Stimulated activated CD8-positive, alpha-beta memory T cell treated with anti-CD3 and anti-CD28 coated beads, Interleukin-7, amount 100 ng/mL, for 48 hours (primary cell): ENCODE data around the gene GPD1.

ENCODE experiments used
- DNase-seq, 2 donors: peaks; one replicate each; pipeline ENCODE4 v3.0.0-alpha.2; 2020; ENCODE audit warnings: low read depth in 1 of 2; ENCODE audit errors: extremely low read depth in 1 of 2

GPD1 gene

DNA sequence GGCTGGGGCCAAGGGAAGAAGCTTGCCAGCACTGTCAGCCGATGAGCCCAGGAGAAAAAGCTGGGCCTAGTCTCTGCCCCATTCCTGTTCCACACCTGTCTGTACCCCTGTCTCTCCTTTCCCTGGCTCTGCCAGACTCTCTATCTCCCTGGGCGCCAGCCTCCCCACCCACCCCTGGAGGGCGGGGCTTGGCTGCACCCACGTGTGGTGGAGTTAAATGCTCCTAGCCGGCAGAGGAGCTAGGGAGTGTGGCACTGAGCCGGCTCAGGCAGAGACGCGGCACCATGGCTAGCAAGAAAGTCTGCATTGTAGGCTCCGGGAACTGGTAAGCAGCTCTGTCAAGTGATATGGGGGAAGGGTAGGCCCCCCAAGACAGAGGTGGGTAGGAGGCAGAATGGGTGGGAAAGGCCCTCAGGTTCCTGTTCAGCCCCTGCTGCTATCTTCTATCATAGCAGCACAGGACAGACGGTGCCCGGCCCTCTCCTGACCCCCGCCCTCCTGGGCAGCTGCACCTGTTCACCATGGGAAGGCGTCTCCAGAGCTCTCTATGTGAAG is at the start of gene GPD1:
TSS of gene GPD1 (plus strand) at position 242 of the 555 bp plus-strand sequence. CDS start at position 285, 43 bp downstream.
- no peak for DNase-seq

DNA sequence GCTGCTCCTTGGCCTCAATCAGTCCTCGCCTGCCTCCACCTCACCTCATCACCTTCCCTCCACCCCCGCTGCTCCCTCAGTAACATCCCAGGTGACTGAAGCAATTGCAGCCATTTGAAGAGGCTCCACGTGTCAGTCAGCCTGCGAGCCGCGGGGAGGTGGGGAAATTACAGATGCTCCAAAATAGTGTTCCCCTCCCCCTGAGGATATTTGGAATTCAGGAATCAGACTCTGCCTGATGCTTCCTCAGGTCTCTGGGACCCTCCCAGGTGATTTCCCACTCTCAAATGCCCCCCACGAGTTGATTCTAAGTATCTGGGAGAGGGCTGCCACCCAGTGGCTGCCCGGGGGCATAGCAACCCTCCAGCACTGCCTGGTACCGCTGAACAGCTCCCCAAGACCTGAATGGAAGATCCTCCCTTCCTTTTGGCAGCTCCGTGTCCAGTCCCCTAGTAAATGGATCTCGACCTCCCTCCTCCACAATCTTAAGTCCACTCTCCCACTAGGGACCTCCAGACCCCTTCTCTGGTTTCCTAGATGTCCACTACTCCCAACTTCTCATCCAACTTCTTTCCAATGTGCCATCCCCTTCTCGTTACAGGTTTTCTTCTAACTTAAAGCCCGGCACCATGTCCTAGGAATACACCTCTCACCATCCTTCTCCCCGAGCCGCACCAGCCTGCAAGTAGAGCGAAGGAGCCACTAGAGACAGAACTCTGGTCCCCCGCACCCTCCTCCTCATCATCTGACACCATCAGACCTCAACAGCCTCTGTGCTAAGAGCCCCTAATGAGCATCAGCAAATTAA is 47.8 kb upstream of the GPD1 start:
- peak in 1 of 2 donors; percentile 23 for DNase-seq

DNA sequence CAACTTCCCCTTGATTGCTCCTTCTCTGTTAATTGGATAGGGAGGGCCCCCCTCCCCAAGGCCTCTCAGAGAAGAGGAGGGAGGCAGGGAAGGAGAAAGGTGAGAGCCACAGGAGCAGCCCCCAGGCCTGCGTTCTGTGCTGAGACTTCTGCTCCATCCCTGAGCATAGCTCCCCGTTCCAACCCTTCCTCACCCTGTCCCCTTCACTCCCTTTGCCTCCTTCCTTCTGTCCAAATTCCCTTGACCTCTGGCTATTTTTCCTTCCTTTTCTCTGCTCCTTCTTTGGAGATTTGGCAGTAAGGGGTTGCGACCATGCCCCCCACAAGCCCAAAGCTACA is 47.2 kb upstream of the GPD1 start:
- DNase-seq: no peak

DNA sequence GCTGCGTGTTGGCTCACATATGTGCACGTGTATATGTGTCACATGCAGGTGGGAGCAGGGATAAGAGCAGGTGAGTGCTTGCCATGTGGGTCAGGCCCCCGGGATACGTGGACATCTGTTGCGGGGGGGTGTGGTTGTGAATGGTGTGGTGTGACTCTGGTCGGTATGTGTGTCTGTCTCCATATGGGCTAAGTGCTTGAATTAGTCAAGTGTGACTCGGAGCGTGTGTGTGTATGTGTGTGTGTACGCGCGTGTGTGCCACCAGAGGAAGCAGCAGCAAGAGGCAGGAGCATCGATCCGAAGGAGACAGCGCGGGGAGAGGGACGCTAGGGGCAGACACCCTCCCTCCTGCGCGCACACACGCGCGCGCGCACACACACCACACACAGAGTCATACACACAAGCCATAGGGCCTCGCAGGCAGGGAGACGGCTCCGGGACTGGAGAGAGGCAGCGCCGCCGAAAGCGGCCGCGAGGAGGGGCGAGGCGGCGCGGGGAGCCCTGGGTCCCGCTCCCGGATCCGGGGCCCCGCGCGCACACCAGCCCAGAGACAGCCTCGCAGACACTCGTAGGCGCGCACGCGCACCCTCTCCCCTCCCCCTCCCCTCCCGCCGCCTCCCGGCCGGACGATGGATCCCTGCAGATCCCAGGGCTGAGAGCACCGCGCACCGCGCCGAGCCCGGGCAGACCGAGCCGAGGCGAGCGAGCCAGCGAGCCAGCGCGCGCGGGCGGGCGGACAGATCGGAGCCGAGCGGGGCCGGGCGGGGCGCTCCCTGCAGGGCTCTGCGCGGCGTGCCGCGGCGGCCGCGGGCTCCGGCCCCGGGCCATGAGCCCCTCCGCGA is 46.6 kb upstream of the GPD1 start, which contains the start of gene ASIC1:
TSS of gene ASIC1 (plus strand) at position 597 of the 842 bp plus-strand sequence. CDS start 1,171 bp downstream, outside the sequence.
- DNase-seq: peak in 1 of 2 donors; percentile 27

DNA sequence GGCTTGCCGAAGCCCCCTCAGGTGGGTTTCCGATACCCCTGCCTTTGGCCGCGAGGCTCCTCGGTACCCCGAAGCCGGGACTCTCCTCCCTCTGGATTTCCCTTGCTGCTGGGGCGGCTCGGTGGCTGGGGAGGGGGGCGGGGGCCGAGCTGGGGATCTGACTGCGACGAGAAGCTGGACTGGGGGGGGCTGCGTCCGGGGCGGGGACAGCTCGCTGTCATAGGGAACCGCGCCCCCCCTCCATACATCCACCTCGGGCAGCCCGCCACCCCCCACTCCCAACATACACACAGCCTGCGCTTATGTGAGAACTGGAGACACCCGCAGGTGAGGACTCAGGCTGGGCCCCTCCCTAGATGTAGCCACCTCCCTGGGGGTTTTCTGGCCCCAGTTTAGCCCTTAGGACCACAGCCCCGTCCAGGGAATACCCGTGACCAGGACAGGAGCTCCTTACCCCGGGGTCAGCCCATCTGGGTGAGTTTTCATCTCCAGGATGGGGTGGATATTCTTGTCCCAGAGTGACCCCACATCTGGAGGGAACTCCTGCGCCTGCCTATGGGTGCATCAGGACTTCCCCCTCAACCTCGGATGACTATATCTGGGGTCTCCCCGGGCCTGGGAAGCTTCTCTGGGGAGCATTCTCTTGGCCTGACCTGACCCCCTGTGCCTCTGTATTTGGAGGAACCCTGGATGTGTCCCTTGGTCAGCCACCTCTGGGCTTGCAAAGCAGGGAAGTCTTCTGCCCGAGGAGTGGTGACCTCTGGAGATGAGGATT is 45.7 kb upstream of the GPD1 start:
- no peak for DNase-seq

DNA sequence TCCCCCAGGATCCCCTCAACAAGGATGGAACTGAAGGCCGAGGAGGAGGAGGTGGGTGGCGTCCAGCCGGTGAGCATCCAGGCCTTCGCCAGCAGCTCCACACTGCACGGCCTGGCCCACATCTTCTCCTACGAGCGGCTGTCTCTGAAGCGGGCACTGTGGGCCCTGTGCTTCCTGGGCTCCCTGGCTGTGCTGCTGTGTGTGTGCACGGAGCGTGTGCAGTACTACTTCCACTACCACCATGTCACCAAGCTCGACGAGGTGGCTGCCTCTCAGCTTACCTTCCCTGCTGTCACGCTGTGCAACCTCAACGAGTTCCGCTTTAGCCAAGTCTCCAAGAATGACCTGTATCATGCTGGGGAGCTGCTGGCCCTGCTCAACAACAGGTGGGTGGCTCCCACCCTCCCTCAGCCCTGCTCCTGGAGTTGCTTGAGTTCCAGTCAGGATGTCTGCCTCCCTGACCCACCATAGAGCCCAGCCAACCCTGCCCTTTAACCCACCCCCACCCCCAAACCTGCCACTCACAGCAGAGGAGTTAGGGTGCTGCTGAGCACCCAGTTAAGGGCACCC is 45.0 kb upstream of the GPD1 start:
- DNase-seq: no peak

DNA sequence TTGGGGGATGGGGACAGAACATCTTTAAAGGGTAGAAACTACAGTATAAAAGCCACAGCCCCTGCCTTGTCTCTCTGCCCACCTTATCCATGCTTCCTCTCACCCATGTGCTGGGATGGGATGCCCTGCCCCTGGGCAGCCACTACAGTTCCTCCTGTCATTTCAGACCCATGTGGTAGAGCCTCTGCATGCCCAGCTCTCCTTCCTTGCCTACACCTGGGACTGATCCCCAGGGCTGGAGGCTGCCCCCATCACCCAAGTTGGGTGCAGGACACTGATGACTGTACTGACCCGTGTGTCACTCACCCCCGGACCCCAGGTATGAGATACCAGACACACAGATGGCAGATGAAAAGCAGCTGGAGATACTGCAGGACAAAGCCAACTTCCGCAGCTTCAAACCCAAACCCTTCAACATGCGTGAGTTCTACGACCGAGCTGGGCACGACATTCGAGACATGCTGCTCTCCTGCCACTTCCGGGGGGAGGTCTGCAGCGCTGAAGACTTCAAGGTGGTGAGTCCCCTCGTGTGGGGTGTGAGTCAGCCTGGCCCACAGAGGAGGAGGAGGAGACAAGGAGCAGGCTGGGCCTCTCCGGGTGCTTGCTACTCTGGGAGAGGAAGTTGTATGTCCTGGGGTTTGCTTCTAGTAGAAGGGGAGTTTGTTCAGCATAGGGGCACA is 44.2 kb upstream of the GPD1 start:
- DNase-seq: peak; percentile 56 to 75

DNA sequence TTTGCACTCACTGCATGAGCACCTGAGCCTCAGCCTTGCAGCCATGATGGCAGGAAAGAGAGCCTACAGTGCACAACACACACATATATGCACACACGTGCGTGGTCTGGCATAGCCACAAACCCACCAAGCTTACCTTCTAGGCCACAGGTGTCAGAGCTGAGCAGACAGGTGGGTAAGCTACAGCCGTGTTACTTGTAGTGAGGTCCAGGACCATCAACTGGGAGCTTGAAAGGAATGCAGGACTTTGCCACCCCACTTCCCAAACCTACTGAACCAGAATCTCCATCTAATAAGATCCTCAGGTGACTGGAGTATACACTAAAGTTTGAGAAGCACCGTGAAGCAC is 43.7 kb upstream of the GPD1 start:
- no peak for DNase-seq

DNA sequence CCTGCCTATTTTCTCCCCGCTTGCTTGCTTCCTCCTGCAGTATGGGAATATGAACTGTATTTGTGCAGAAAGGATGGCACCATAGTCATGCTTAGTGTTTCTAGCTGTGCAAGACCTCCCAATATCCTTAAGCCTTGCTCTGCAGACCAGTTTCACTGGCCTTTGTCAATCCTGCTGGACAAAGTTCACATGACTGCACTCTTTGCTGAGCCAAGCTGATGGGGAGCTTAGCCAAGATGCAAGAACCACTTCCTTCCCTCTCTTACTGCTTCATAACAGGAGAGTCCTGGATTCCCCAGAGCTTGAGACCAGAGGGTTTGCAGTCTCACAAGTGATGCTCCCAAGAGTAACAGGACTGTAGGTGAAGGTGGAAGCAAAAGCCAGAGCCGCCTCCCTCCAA is 42.6 kb upstream of the GPD1 start:
- no peak for DNase-seq

DNA sequence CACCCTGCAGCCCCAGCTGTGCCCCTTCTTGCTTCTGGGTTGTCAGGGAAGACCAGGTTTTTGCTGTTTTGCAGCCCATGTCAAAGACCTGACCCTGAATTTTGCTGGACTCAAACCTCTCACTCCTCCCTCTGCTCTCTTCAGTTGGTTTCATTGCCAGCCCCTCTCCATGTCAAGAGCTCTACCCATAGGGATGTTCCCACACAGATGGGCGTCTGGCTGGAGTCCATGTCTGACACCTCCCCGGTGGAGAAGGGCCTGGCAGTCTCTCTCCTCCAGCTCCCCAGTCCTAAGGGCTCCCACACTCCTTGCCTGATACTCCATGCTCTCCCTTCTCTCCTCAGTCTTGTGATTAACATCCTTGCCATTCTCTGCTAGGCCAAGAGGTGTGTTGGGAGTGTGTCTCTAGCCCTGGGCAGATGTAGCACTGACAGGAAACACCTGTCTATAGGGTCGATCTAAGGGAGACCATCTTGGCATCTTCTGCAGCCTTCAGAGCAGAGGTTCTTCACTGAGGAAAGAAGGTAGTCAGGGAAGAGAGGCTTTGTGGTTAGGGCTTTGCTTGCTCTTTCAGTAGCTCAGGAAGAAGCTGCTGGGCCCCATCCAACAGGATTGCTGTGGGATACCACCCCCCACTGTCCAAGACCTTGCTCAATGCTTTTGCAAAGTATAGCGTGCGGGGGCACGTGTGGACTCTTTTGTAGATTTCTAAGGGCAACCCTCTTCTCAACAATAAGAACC is 41.7 kb upstream of the GPD1 start:
- DNase-seq: no peak

DNA sequence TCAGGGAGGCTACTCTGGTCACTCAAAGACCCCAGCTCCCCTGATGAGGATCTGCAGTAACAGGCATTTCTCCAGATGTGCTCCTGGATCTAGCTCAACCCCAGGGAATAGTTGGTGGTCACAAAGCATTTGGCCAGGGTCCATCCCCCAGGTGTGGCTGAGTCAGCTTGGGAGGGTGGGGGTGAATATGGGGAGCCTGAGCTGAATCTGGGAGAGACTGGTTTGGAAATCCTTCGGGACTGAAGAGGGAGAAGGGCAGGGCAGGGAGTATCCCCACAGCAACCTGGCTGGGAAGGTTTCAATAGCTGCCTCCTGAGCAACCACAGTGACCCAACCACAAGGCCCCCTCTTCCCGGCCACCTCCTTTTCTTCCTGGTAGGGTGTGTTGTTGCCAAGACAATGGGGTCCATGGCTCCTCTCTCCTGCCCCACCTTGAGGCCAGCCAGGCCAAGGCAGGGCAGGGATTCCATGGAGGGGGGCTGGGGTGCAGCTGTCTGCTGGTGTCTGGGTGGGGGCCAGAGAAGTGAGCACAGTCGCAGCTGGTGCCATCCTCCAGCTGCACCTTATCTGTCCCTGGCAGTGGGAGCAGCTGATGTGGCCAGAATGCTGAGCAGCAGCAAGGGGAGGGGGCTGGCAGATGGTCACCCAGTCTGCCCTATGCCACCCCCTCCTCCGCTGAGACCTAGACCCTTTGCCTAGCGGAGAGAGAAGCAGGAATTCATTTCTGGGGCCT is 40.9 kb upstream of the GPD1 start:
- DNase-seq: no peak

DNA sequence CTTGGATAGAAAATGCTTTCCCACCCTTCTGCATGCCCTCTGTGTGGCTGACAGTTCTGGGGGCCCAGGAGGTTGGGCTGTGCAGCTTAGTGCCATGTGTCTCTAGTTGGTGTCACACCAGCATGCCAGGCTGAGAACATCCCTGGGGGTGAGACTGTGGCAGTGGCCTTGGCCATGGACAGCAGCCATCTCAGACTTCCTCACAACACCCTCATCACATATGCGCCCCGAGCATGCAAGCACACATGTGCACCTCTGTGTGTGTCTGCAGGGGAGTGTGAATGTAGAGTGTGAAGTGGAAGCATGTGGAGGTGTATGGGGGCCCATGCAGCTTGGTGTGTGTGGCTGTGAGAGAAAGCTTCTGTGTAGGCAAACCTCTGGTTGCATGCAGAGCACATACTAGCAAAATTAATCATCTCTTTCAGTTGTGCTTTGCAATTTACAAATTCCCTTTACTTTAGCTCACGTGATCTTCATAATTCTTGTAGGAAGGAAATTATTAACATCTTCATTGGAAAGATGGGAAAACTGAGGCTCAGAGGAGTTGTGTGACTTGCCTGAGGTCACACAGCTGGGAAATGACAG is 38.0 kb upstream of the GPD1 start:
- no peak for DNase-seq

DNA sequence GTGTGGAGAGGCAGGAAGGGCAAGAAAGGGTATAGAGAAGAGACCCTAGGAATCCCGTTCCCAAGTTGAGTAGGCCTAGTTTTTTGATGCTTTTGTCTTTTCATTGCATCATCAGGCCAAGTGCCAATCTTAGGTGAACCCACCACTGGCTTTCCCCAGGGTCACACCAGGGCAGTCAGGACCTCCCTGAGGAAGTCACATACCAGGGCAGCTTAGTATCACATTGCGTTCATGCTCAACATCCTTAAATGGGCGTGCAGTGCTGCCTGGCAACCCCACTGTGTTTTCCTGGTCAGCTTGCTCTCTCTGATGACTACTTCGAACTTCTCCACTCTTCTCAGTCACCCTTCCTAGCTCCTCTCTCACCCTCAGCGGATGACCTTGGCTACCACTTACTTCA is 37.4 kb upstream of the GPD1 start:
- DNase-seq: no peak

DNA sequence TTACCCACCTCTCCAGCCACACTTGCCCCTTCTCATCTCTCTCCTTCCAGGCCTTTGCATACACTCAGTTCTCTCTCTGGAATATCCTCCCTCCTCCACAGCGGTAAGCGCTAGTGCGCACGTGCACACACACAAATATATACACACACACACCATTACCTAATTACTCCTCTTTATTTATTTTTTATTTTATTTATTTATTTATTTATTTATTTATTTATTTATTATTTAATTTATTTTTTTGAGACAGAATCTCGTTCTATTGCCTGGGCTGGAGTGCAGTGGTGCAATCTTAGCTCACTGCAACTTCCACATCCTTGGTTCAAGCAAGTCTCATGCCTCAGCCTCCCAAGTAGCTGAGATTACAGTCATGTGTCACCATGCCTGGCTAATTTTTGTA is 34.7 kb upstream of the GPD1 start:
- no peak for DNase-seq

DNA sequence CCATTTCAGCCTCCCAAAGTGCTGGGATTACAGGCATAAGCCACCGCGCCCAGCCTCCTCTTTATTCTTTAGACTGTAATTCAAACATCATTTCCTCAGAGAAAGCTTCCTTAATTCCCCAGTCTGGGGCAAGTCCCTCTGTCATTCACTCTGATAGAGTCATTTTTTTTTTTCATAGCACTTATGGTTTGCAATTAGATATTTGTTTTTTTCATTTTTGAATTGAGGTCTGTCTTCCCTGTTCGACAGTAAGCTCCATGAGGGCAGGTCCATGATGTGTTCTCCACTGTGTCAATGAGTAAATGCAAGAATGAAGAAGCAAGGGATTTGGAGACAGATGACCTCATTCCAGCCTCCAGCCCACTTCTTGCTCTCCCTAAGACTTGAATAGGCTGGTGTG is 34.3 kb upstream of the GPD1 start:
- DNase-seq: no peak

DNA sequence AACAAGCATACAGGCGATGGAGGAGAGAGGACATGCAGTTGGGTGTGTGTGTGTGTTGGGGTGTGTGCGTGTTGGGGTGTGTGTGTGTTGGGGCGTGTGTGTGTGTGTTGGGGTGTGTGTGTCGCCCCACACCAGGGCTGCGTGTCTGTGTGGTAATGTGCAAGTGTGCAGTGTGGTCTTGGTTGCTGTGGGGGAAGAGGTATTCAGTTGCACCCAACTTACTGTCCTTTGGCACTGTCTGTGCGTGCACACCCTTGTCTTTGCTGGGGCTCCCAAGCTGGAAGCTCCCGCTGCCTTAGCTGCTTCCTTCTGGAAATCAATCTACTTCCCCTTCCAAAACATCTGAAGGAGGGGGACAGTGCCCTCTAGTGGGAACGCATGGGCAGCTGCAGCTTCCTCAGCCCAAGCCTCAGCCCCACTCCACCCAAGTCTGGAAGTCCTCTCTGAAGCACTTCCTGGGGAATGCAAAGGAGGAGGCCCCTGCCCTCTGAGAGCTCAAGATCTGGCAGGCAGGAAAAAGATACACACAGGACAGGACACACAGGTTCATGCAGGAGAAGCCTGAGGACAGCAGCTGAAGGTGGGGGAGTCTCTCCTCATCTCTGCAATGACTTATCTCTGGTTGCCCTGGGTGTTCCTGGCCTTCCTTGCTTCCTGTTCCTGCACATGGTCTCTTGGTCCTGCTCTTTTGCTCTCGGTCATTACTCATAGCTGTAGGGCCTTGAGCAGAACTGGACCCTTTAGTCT is 33.3 kb upstream of the GPD1 start:
- peak in 1 of 2 donors; percentile 48 for DNase-seq

DNA sequence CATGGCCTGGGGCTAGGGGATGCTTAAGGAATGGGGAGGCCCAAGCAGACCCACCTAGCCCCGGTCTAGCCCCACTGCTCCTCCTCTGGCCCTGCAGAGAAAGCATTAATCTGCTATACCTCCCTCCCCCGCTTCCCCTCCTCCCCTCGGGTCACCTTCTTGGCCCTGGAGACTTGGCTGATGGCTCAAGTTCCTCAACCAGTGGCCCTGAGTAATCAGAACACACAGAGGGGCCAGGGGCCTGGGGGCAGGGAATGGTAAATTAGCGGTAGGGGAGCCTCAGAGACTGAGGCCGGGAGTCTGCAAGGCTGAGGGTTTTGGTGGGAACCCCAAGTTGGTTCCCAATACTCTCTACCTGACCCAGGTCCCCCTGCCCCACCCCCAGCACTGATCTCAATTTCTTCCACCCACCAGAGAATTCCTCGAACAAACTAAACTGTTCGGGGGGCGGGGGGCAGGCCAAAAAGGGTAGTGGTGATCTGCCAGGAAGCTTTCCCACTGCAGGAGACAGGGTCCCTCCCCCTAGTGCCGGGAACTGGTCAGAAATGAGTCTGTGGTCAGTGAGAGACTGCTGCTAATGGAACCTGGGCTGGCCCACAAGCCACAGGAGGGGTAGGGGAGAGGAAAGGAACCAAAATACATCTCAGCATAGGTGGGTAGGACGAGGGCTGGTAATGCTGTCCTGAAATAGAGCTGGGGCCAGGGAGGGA is 31.5 kb upstream of the GPD1 start:
- no peak for DNase-seq
